ENCODE measurements around the gene DEFB126.

DEFB126 gene

GRCh38 chr20:184288-184687, 41.9 kb downstream of the DEFB126 start:
- Histone ChIP-seq H3K27ac (ENCODE audit: poor library complexity, severe bottlenecking) (no peak overlapping the region), H3K36me3 (ENCODE audit: low read depth) (no peaks in the 10 kb centered on the region), H3K27me3 (ENCODE audit: insufficient read depth, poor library complexity, severe bottlenecking) (peaks cover 44% of the 10 kb centered on the region), H3K4me3 (ENCODE audit: severe bottlenecking) (no peak overlapping the region), H3K4me1 (ENCODE audit: insufficient read depth, poor library complexity, severe bottlenecking) (no peaks in the 10 kb centered on the region), H3K9me3 (ENCODE audit: severe bottlenecking) (no peaks in the 10 kb centered on the region)
- no peak for ATAC-seq (ENCODE audit: low read depth)
- TF ChIP-seq, protein P1, sequence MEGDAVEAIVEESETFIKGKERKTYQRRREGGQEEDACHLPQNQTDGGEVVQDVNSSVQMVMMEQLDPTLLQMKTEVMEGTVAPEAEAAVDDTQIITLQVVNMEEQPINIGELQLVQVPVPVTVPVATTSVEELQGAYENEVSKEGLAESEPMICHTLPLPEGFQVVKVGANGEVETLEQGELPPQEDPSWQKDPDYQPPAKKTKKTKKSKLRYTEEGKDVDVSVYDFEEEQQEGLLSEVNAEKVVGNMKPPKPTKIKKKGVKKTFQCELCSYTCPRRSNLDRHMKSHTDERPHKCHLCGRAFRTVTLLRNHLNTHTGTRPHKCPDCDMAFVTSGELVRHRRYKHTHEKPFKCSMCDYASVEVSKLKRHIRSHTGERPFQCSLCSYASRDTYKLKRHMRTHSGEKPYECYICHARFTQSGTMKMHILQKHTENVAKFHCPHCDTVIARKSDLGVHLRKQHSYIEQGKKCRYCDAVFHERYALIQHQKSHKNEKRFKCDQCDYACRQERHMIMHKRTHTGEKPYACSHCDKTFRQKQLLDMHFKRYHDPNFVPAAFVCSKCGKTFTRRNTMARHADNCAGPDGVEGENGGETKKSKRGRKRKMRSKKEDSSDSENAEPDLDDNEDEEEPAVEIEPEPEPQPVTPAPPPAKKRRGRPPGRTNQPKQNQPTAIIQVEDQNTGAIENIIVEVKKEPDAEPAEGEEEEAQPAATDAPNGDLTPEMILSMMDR (IDR thresholded peaks at IDR 0.05; ENCODE audit: poor library complexity, severe bottlenecking) = no peak
- no peak for DNase-seq (ENCODE audit: low spot score)

DNA sequence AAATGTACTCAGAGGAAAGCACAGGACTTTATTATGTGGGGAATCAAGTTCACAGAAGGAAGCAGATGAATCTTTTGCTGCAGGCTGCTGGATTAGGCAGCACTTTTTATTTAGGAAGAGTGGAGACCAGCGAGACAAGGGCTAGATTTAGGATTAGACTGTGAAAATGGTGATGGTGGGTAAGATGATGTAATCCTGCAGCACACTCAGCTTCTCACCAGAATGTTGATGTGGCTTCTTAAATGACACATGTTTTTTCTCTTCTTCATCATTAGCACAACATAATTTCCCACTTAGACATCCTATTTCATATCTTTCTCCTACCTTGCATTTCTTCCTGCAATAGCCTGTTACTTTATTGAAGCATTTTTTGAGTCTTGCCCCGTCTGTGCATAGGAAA, 45.3 kb downstream of the DEFB126 start:
- ATAC-seq (ENCODE audit: low read depth) (no peak), DNase-seq (ENCODE audit: low spot score) (no peak)
- Histone ChIP-seq H3K27ac (ENCODE audit: poor library complexity, severe bottlenecking) (no peak overlapping the region), H3K36me3 (ENCODE audit: low read depth) (no peaks in the 10 kb centered on the region), H3K4me1 (ENCODE audit: insufficient read depth, poor library complexity, severe bottlenecking) (no peaks in the 10 kb centered on the region), H3K4me3 (ENCODE audit: severe bottlenecking) (no peak overlapping the region), H3K9me3 (ENCODE audit: severe bottlenecking) (no peaks in the 10 kb centered on the region), H3K27me3 (ENCODE audit: insufficient read depth, poor library complexity, severe bottlenecking) (peaks cover 22% of the 10 kb centered on the region)
- TF ChIP-seq, protein P1 (IDR thresholded peaks at IDR 0.05; ENCODE audit: poor library complexity, severe bottlenecking) = no peak

GRCh38 chr20:189611-190010, 47.2 kb downstream of the DEFB126 start, which contains the start of gene DEFB128:
Gene DEFB128, minus strand, starts transcription at chr20:189711. Its CDS starts 88 bp downstream, at chr20:189623.
- Histone ChIP-seq H3K27ac (ENCODE audit: poor library complexity, severe bottlenecking) (no peak within 1 kb of the TSS), H3K4me1 (ENCODE audit: insufficient read depth, poor library complexity, severe bottlenecking) (no peaks in the 10 kb centered on the region), H3K27me3 (ENCODE audit: insufficient read depth, poor library complexity, severe bottlenecking) (peaks cover 15% of the 10 kb centered on the region), H3K4me3 (ENCODE audit: severe bottlenecking) (no peak within 1 kb of the TSS), H3K36me3 (ENCODE audit: low read depth) (no peaks in the 10 kb centered on the region), H3K9me3 (ENCODE audit: severe bottlenecking) (no peaks in the 10 kb centered on the region)
- no peak for DNase-seq (ENCODE audit: low spot score)
- TF ChIP-seq, protein P1 (IDR thresholded peaks at IDR 0.05; ENCODE audit: poor library complexity, severe bottlenecking) = no peak
- ATAC-seq (ENCODE audit: low read depth) = no peak
